Activated CD8-positive, alpha-beta memory T cell treated with anti-CD3 and anti-CD28 coated beads, Interleukin-2, amount 50 U/mL, for 1 hour (primary cell): ENCODE data around the gene HDAC9.

Source experiments
- DNase-seq: peaks from one replicate; pipeline ENCODE4 v3.0.0-alpha.2; 2020; ENCODE audit errors: extremely low read depth

Gene HDAC9

DNA sequence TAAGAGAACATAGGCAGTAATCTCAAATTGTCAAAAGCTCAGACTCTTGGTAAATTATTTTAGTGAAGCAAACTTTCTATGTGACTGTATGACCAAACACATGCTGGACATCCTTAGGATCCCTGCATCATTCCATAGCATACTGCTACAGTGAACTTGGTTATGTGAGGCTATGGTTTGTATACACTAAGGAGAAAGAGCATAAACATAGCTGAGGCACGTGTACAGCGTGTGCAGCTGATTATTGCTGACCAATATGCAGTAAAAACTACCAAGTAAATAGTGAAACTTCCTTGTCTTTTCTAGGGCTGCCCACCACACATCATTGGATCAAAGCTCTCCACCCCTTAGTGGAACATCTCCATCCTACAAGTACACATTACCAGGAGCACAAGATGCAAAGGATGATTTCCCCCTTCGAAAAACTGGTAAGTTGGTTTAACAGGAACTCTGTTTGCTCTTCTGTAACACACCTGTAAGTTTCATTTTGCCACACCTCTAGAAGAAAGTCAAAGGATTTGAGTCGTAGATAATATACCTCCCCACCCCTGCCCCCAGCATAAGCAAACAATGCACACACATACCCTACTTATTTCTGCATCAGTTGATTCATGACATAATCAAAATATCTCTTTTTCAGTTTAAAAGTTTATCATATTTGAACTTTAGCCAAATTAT is 98.2 kb downstream of the HDAC9 start:
- no peak for DNase-seq

DNA sequence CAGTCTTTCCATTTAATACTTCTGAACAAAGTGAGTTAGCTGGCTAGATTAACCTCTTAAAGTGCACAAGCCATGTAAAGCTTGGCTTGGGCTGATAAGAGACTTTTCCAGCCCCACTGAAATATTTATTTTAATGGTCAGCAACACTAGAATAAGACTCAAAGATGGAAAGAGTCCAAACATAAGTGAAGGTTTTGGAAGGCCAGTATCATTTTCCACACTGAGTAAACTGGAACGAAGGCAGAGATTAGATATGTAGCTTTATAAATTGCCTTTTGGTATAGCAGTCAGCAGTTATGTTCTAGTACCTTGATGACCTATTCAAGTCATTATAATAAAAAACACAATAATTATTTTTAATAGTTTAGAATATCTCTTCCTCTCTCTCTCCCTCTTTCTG is 102.2 kb downstream of the HDAC9 start:
- DNase-seq = no peak

GRCh38 chr7:18607025-18607424 is 111.5 kb downstream of the HDAC9 start:
- DNase-seq = no peak

DNA sequence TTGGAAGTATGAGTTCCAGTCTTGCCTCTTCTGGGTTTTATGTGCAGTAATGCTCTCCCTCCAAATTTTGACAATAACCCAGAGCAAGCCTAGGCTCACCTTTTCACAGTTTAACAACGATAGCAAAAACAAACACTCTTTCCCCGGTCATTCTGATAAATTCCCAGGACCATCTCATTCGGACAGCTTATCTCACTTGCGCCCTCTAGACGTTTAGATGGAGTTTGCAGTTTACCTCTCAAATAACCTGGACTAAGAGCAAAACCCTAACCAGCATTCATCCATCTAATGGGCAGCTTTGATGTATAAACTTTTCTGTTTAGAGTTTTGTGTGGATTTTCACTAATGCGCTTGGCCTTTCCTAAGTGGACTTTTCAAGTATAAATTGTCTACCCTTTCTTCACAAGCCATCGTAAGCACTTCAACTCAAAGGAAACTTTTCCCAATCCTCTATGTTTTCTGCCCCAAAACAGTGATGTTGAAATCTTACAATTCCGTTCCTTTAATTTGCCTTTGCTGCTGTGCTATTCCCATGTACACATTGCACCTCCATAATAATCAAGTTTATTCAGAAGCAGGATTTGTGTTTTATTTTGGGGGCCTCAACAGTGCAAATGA is 114.9 kb downstream of the HDAC9 start:
- DNase-seq = no peak

DNA sequence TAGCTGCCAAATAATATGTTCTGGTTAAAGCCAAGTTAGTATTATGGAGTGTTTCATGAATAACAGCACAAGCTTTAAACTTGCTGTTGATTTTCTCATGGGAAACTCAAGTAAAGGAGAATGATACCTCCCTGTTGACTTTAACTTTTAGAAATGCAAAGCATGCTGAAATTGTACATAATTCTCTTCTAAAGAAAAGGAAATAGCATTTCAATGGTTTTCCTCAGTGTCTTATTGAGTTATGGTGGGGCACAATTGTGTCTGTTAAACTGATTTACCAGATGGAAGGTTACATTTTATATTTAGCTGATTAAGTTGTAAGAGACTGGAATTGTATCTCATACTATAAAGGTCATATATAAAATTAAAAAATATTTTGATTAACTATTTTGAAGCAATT is 119.3 kb downstream of the HDAC9 start:
- no peak for DNase-seq

- no peak for DNase-seq
These were observed 123.8 kb downstream of the HDAC9 start for GRCh38 chr7:18619311-18619710.

DNA sequence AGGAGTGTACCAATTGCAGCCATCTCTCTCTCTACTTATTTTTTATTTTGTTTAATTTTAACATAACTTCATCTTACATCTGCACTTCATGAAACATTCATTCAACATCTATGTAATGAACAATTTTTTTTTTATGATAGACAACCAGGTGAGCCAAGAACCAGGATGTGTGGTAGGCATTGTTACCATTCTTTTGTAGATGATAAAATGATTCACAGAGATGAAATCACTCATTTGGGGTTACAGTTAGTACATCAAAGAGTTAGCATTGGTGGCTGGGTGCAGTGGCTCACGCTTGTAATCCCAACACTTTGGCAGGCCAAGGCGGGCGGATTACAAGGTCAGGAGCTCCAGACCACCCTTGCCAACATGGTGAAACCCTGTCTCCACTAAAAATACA is 127.8 kb downstream of the HDAC9 start:
- no peak for DNase-seq

DNA sequence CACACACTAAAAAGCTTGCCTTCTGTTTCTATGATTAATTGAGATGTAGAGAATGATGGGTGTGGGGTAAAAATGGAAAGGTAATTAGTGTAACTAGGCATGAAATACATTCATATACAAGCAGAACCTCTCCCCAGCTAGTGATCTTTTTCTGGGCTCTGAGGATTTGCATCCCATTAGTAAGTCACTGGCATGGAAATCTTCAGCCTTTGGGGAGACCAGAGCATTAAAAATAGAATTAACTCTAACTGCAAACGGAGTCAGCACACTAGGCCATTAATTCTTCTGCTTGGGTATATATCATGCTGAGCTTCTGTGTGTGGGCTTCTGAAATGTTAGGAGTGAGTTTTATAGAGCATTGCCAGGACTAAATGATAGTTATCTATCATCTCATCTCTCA is 128.9 kb downstream of the HDAC9 start:
- no peak for DNase-seq

DNA sequence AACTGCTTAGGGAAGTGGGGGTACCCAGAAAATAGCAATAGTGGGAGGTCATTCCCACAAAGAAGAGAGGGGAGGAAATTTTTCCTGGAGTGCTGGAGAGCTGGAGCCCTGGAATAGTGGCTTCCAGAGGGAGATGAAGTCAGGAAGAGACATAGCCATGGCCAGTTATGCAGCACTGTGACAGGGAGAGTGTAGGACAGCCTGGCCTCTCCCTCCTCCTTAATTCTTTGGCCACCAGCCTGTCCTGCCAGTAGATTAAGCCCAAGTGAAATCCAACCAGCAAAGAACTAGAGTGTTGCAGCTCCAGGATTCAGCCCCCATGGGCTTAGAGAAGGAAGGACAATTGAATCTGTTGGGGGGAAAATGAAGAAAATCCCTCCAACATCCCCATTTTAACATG is 130.5 kb downstream of the HDAC9 start:
- DNase-seq = no peak

- DNase-seq = no peak
These were observed 131.2 kb downstream of the HDAC9 start for GRCh38 chr7:18626717-18627116.

GRCh38 chr7:18637516-18637915 is 142.0 kb downstream of the HDAC9 start:
- no peak for DNase-seq

DNA sequence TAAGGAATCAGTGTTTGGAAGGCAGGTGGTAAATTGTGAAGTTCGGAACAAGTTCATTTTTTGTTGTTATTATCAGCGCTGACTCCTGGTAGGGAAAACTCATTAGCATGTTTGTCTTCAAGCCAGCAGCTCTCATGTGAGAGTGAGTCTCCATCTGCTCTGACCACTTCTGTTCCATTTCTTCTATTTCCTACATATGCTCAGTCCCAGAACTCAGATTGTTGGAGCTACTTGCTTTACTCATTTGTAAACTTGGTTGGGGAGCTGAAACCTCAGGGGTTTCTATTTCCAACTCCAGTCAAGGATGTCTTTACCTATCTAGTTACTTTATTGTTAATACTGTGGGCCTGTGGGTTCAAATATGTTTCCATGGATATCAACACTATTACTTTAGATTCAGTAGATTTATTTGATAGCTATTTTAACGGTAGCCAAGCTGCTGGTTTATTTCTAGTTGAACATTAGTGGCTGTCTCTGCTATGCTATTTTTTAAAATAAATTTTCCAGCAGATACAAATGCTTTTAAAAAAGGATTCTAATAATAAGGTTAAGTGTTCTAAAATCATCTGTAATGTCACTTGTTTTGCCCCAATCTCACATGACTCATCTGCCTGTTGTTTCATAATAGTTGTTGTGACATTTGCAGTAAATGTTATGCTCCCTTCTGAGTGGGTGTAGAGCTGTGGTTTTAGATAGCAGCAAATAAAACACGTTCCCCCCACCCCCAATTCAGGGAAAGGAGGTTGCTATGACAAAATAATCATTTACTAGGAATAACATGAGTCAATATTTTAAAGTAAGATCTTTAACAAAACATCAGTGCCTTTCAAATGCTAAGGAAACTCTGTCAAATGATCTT is 143.3 kb downstream of the HDAC9 start:
- DNase-seq = no peak

DNA sequence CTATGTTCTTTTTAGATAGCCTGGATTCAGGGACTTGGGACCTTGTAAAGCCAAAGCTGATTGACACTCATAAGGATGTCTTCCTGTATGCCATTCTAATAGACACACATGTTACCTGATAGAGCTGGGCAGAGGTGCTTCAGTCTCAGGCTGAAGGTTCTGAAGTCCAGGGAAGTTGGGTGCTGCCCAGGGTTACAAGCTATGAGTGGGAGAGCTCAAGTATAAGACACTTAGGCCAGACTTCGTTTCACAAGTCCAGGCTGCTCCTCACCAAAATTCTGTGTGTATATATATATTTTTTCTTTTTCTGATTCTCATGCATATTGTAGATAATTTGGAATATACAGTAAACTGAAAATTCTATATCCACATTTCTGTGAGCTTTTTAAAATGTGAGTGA is 144.2 kb downstream of the HDAC9 start:
- DNase-seq = no peak

- no peak for DNase-seq
These were observed 149.4 kb downstream of the HDAC9 start for GRCh38 chr7:18644981-18645380.

GRCh38 chr7:18647582-18647981 is 152.0 kb downstream of the HDAC9 start:
- DNase-seq = no peak

DNA sequence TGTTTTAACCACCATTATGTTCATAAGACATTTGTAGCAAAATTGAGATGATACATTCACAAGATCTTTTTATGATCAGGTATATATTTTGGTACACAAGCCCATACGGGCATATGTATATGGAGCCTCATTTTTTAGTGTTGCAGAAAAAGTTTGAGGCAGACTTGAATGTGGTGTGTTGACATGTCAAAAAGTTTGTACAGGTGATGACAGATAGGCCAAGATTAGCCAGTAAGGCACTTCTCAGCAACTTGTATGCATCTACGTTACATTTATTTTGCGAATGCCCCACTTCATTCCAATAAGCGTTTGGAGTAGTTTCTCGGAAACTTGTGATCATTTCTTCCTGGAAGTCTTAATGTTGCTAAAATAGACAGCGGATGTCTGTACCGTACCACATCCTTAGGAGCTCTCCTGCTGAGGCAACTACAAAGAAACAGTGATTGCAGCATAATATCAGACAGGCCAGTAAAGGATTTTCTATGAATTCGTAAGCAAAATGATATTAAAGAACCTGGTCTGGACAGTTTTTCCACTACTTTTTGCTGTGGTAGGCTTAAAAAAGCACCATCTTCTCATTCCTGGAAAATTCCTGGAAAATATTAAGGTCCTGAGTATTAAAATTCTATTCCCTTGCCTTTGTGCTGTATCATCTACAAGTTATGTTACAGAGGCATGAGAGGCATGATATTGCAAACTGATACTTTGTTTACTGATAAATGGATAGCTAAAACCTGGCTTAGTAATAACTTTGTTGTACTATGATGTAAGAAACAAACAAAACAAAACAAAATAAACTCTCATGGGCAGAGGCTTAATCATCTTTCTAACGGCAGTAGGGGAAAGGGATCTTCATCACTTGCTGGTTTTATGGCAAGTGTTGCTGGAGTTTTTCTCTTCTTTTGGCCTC is 153.6 kb downstream of the HDAC9 start:
- no peak for DNase-seq

DNA sequence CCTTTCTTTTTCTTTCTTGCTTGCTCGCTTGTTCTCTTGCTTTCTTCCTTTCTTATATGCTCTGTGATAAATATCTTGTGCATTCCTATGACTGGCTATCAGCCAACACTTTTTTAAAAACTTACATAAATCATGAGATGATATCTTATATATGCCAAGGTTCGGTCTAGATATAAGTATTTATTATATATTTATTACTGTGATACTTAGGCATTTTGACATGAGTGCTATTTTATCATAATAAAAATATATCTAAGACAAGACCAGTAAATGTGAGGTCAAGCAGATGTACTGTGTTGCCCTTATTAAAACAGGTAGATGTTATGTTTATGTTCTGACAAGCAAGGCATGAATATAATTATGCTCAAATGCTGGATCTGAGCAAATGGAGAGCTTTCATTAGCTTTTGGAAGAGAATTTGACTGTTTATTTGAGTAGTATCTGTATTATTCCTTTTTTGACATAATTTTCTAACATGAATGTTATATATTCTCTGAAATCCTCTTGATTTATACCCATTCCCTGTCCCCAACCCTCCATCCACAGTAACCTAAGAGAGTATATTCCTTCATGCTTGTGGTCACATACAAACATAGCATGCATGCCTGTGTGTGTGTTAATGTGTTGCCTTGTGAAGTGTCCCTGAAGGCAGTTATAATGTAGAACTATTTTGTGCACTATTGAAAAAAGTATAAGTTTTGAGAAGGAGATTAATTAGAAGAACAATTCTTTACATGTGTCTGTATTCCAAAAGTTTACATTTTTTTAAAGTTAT is 158.0 kb downstream of the HDAC9 start:
- no peak for DNase-seq

GRCh38 chr7:18654709-18655108 is 159.2 kb downstream of the HDAC9 start:
- no peak for DNase-seq

DNA sequence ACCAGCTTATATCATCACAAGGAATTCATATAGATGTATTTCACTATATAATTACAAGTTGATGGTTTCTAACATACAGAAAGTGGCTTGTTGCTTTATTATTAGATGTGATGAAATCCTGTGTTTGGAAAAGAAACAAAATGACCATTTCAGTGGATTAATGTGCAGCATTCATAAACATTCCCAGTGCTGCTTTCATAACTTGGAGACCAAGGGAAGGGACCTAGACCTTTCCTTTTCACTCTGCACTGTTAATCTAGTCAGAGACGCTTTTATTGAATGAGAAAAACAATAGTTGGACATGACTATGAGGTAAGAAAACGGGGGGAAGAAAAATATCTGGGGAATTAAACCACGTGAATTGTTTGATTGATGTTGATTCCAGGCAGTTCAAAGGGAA is 160.0 kb downstream of the HDAC9 start:
- DNase-seq = no peak

DNA sequence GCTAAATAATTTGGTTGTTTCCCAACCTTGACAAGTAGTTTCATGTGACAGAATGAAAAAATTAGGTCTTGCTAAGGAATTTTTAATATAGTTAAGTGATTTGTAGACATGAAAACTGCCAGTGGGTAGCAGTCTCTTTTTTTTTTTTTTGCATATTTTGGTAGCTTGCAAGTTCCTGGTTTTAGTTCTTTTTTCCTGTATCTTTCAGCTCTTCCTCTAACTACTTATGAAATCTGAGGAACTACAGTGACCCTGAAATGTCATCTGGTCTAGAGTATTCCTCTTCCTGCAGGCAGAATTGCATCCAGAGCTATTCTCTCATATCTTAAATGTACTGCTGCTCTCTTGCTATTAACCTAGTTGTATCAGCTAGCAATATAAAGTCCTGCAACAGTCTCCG is 160.4 kb downstream of the HDAC9 start:
- DNase-seq = no peak

DNA sequence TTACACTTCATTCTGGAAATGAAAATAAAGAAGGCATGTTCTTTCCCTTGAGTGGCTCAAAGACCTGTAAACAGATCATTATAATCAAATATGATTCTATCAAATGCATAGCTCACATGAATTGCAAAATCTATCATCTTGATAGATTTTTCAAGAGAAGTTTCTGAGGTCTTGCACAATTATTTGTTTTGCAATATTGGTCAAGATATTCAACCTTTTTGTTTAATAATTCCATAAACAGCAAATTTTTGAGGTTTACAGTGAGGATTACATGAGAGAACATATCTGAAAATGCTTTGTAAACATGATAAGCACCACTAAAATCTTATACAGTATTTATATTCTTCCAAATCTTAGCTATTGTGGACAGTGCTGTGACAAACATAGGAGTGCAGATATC is 160.8 kb downstream of the HDAC9 start:
- no peak for DNase-seq
